ENCODE data around the gene FBXL4. TPM values are rescaled to one million over a fixed set of nuclear protein-coding genes. Genes with fewer than 3 reads are reported as not detected.

FBXL4 gene
- total RNA-seq, 1 experiment from 2014 or later = 5.1 TPM

DNA sequence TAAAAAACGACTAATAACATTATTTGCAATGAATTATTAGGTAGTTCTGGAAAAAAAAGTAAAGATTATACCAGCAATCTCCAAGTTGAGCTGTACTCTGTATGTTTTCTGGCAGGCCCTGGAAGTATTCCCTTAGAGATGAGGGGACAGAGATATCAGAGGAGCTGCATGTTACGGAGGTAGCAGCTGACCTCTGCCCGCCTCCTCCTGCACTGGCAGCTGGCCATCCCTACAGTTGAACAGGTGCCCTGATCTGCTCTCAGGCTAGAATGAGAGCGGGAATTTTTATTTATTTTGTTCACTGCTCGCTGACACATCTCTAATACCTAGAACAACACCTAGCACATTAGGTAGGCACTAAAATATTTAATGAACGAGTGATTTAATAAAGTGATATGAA, 23.1 kb downstream of the FBXL4 start:
- Mint-ChIP-seq H3K36me3 (ENCODE audit: insufficient read depth in 1 of 3, low read depth in 3 of 3) (peaks cover 0 to 25% (median 3%) of the 10 kb centered on the region in 3 experiments; a peak in 4 of 7 replicates), H3K4me1 (peaks cover 24 to 27% of the 10 kb centered on the region in 2 experiments), H3K4me3 (no peak overlapping the region), H3K27ac (no peak overlapping the region; a peak in 1 of 7 replicates), H3K27me3 (ENCODE audit: low read depth) (no peaks in the 10 kb centered on the region), H3K9me3 (no peaks in the 10 kb centered on the region)
- H3K9ac ChIP-seq (ENCODE audit: extremely low read depth, insufficient read length, low read length) = no peak overlapping the region
- H2BK15ac ChIP-seq (ENCODE audit: low read depth, low read length) = no peak overlapping the region
- no peak overlapping the region for H2AK5ac ChIP-seq (ENCODE audit: insufficient read length, low read length)
- no peak overlapping the region for H3K4ac ChIP-seq (ENCODE audit: low read depth, low read length)
- H3K23me2 ChIP-seq (ENCODE audit: insufficient read length, low read depth, low read length, poor library complexity, severe bottlenecking) = no peaks in the 10 kb centered on the region
- TF ChIP-seq, protein P1, sequence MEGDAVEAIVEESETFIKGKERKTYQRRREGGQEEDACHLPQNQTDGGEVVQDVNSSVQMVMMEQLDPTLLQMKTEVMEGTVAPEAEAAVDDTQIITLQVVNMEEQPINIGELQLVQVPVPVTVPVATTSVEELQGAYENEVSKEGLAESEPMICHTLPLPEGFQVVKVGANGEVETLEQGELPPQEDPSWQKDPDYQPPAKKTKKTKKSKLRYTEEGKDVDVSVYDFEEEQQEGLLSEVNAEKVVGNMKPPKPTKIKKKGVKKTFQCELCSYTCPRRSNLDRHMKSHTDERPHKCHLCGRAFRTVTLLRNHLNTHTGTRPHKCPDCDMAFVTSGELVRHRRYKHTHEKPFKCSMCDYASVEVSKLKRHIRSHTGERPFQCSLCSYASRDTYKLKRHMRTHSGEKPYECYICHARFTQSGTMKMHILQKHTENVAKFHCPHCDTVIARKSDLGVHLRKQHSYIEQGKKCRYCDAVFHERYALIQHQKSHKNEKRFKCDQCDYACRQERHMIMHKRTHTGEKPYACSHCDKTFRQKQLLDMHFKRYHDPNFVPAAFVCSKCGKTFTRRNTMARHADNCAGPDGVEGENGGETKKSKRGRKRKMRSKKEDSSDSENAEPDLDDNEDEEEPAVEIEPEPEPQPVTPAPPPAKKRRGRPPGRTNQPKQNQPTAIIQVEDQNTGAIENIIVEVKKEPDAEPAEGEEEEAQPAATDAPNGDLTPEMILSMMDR (conservative IDR thresholded peaks at IDR 0.05) = no peak
- H4K20me1 ChIP-seq (ENCODE audit: control insufficient read depth, insufficient read depth, insufficient read length) = no peaks in the 10 kb centered on the region
- H3K79me2 ChIP-seq (ENCODE audit: insufficient read depth, low read length) = no peaks in the 10 kb centered on the region
- no peak overlapping the region for H3K23ac ChIP-seq (ENCODE audit: insufficient read length, low read depth, low read length)
- H3K14ac ChIP-seq (ENCODE audit: insufficient read depth, low read length) = no peak overlapping the region
- no peak overlapping the region for H4K8ac ChIP-seq (replicated peaks; ENCODE audit: insufficient read length, low read depth, low read length)
- no peak overlapping the region for H2BK12ac ChIP-seq (ENCODE audit: insufficient read length, low read depth, low read length)
- no peaks in the 10 kb centered on the region for H3K9me3 ChIP-seq (ENCODE audit: control insufficient read depth, low read depth, low read length)
- H4K91ac ChIP-seq (ENCODE audit: insufficient read length, low read depth, low read length) = no peak overlapping the region
- no CpG with 5 or more reads among the region's 6 CpGs for WGBS (ENCODE audit: extremely low coverage, insufficient read length, low lambda C conversion rate)
- H3K27ac ChIP-seq (ENCODE audit: insufficient read length, low read depth, low read length) = no peak overlapping the region
- no peak overlapping the region for H2BK120ac ChIP-seq (ENCODE audit: low read depth, low read length, poor library complexity, severe bottlenecking)
- H3K18ac ChIP-seq (ENCODE audit: insufficient read length, low read depth, low read length) = no peak overlapping the region
- no peak overlapping the region for H3K56ac ChIP-seq (ENCODE audit: insufficient read length, low read depth, low read length)
- DNase-seq = no peak
- H2BK20ac ChIP-seq (ENCODE audit: low read depth, low read length, poor library complexity, severe bottlenecking) = no peak overlapping the region
- H2BK5ac ChIP-seq (ENCODE audit: insufficient read length, low read length) = no peak overlapping the region
- H3T11ph ChIP-seq (ENCODE audit: low read length) = no peak overlapping the region
- H3K27me3 ChIP-seq (ENCODE audit: insufficient read depth, low read length) = no peaks in the 10 kb centered on the region
- no peak overlapping the region for H3K4me2 ChIP-seq (ENCODE audit: insufficient read depth, insufficient read length, low read length)
- H3K79me1 ChIP-seq (ENCODE audit: insufficient read depth, low read depth, low read length, poor library complexity, severe bottlenecking) = no peaks in the 10 kb centered on the region
- H4K5ac ChIP-seq (ENCODE audit: insufficient read length, low read depth, low read length) = no peak overlapping the region
- H2AFZ ChIP-seq (ENCODE audit: low read length) = no peak overlapping the region
- H3K4me1 ChIP-seq (ENCODE audit: insufficient read depth, low read length) = no peaks in the 10 kb centered on the region; the same call in 1 of the 2 replicates

Data from H9 (cell line).